Astrocyte of the spinal cord (primary cell): ENCODE results near the gene ALKBH5.

Experiments used
- DNase-seq: peaks from one replicate; pipeline ENCODE4 v3.0.0; 2011; ENCODE audit warnings: low read depth, low spot score
- H3K4me3 ChIP-seq: 2 replicates; pipeline ENCODE4 v1.5.1; 2011; ENCODE audit warnings: low read depth, mild to moderate bottlenecking, low read length, moderate library complexity
- in situ Hi-C: cut with HindIII; loops from 2 replicates; pipeline ENCODE4 v1.10.0; 2017; ENCODE audit warnings: low sequenced_read_pairs
- TF ChIP-seq, protein P1 (sequence below): IDR thresholded peaks from 2 replicates; pipeline ENCODE4 v1.5.1; 2012; ENCODE audit warnings: low read depth, mild to moderate bottlenecking, low read length, inconsistent platforms

The ALKBH5 gene

DNA sequence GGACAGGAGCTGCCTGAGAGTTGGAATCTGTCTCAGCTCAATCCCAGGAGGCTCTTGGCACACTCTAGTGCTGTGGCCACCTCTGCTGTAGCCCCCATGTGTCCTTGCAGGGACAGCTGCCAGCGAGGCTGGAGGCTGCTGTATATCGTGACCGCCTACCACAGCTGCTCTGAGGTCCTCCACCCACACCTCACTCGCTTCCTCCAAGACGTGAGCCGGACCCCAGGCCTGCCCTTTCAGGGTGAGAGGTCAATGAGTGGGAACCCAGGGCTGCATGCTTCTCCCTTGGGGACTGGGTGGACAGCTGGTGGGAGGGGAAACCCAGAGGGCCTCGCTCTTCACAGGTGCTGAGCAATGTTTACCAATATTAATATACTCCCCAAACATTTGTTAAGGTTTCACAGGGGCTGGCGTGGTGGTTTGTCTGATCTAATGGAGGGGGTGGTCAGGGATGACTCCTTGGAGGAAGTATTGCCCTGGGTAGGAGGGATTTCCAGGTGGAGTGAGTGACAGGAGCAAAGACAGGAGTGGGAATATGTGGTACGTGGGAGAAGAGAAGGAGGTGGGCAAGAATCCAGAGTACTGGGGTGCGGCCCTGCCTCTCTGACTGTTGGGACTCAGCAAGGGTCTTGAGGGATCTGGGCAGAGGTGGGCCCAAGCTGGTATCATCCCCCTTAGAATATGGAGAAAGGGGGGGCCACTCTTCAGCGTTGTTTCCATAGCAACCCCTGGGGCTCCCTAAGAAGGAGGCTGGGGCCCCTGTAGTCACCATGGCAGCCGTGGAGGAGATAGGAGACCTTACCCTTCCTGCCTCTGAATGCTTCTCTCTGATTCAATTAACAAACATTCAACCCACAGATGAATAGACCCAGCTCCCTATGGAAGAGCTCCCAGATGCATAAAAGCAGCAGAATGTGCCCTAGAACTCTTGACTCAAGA is 22.2 kb upstream of the ALKBH5 start:
- in situ Hi-C loops: no loop called here
- no peak overlapping the region for H3K4me3 ChIP-seq
- TF ChIP-seq, protein P1, sequence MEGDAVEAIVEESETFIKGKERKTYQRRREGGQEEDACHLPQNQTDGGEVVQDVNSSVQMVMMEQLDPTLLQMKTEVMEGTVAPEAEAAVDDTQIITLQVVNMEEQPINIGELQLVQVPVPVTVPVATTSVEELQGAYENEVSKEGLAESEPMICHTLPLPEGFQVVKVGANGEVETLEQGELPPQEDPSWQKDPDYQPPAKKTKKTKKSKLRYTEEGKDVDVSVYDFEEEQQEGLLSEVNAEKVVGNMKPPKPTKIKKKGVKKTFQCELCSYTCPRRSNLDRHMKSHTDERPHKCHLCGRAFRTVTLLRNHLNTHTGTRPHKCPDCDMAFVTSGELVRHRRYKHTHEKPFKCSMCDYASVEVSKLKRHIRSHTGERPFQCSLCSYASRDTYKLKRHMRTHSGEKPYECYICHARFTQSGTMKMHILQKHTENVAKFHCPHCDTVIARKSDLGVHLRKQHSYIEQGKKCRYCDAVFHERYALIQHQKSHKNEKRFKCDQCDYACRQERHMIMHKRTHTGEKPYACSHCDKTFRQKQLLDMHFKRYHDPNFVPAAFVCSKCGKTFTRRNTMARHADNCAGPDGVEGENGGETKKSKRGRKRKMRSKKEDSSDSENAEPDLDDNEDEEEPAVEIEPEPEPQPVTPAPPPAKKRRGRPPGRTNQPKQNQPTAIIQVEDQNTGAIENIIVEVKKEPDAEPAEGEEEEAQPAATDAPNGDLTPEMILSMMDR: no peak
- no peak for DNase-seq

DNA sequence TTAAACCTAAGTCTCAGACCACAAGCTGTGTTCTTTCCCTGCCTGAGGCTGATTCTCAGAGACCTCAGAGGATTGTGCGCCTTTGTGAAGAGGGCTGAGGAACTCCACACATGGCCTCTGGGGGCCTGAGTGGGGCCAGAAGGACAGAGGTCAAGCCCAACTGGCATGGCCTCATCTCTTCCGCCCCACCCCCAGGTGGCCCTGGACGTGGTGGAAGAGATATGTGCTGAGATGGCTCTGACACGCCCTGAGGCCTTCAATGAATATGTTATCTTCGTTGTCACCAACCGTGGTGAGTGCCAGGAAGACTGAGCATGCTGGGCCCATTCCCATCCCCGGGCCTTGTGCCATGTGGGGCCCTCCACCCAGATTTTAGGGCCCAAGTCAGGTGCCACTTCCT is 20.1 kb upstream of the ALKBH5 start:
- H3K4me3 ChIP-seq: no peak overlapping the region
- no peak for DNase-seq
- in situ Hi-C loops: no loop called here
- TF ChIP-seq, protein P1: no peak

DNA sequence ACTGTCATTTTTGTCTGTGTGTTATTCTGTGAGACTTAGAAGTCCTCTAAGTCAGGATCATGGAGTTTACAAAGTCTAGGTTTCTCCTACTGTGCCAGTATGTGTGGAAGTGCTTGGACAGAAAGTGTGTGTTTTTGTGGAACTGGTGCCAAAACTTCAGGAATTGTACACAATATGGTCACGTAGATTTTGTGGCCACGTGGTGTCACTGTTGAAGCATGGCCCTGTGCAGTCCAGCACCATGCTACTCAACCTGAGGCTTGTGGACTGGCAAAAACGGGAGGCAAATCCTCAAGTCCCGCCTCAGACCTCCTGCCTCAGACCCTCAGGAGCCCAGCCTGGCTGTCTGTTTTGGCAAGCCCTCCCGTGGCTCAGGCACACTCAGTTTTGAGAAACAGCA is 16.7 kb upstream of the ALKBH5 start:
- TF ChIP-seq, protein P1: peak; percentile 3
- in situ Hi-C loops: no loop called here
- H3K4me3 ChIP-seq: no peak overlapping the region
- no peak for DNase-seq

DNA sequence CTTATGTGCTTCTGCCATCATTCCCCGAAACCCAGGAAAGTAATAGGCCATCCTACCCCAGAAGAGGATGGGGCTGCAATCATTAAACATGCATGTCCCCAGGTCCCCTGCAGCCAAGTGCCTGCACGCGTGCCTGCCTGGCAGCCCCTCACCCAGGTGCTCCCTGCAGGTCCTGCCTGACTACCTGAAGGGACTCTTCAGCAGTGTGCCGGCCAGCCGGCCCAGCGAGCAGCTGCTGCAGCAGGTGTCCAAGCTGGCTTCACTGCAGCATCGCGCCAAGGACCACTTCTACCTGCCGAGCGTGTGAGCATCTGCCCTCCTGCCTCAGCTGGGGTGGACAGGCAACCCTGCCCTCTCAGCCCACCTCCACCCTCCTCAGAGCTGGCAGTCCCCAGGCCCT is 16.2 kb upstream of the ALKBH5 start:
- TF ChIP-seq, protein P1: no peak
- in situ Hi-C loops: no loop called here
- DNase-seq: no peak
- no peak overlapping the region for H3K4me3 ChIP-seq

DNA sequence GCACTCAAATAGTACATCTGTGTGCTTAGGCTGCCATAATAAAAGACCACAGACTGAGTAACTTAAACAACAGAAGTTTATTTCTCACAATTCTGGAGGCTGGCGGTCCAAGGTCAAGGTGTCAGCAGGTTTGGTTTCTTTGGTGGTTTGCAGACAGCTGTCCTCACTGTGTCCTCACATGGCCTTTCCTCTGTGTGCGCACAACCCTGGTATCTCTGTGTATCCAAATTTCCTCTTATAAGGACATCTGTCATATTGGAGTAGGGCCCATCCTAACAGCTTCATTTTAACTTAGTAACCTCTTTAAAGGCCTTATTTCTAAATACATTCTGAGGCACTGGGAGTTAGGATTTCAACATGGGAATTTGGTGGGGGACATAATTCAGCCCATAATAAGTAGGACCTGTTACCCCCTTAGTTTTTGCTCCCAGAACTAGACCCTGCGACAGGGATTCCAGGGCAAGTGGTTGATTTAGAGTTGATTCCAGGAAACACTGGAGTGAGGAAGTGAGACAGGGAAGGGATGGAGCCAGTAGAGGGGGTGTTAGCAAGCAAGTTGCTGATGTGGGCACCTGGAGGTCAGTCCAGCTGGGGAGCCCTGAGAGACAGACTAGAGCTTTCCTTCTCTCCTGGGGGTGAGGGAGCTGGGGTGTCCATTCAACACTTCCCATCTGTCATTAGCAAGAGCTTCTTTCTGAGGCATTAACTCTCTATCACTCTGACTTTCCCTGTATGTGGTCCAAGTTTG is 10.9 kb upstream of the ALKBH5 start:
- DNase-seq: no peak
- TF ChIP-seq, protein P1: no peak
- in situ Hi-C loops: no loop called here
- no peak overlapping the region for H3K4me3 ChIP-seq

DNA sequence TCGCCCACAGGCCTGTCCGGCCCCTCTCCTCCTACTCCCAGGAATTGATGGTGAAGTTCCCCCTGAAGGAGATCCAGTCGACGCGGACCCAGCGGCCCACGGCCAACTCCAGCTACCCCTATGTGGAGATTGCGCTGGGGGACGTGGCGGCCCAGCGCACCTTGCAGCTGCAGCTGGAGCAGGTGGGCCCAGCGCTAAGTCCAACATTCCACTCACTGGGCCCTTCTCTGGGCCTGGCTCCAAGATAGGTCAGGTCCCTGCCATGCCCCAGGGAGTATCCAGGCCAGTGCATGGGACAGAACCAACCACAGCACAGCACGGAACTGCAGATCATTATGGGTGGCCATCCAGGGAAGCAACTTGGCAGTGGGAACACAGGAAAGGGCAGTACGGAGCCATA is 9.9 kb upstream of the ALKBH5 start:
- in situ Hi-C loops: no loop called here
- TF ChIP-seq, protein P1: no peak
- H3K4me3 ChIP-seq: no peak overlapping the region

More for the DNA sequence above, 9.9 kb upstream of the ALKBH5 start:
- no peak for DNase-seq
